ENCODE measurements around the gene LIPC.
A peak's percentile ranks its signal among the peaks of the same experiment; 100 is the strongest.

The LIPC gene

DNA sequence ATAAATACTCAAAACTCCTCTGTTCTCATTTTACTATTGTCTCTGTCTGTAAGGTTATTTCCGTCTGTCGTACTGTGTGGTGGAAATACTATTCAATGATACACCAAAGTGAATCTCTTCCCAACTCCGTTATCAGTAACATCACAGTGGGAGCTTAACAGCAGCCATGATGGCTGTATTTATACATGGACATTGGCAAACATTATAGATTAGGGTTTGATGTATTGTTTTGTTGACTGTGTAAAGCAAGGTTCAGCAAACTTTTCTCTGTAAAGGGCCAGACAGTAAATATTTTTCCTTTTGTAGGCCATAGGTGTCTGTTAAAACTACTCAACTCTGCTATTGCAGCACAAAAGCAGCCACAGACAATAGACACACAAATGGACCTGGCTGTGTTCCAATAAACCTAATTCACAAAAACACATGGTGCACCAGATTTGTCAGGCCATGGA, 23.2 kb downstream of the LIPC start:
- no CpG with 5 or more reads among the region's 3 CpGs for WGBS, 2 donors (ENCODE audit: extremely low coverage in 2 of 2, insufficient read length in 2 of 2, insufficient replicate concordance in 1 of 2)

DNA sequence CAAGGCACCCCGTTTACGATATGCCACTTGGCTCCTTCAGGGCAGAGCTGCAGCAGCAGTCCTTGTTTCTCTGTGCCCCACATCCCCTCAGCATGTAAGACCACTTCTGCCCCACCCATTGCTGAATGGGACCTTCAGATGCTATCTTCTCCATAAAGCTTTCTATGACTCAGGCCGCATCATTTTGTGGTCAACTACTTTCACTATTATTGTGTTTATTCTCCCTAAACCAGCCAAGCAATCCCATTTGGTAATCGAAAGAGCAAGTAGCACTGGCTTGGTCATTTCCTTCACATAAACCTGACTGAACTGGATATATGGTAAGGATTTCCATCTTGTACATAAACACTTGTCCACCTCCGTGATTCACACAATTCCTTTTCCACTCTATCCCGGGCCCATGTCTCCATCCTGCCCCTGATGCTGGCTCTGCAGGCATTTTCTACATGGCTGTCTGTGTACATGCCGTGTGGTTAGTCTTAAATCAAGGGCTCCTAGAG, 25.7 kb downstream of the LIPC start:
- Histone ChIP-seq H3K9ac (ENCODE audit: low read depth, low read length, poor library complexity) (no peak overlapping the region), H3K4me3 (ENCODE audit: low read length in 2 of 2) (no peak overlapping the region), H3K18ac (ENCODE audit: low read length) (no peak overlapping the region), H3K4me2 (ENCODE audit: insufficient read depth, low read length, poor library complexity, severe bottlenecking) (no peak overlapping the region), H3K27ac (replicated peaks; ENCODE audit: low read length) (no peak overlapping the region), H2BK12ac (ENCODE audit: low read length) (no peak overlapping the region), H3K4ac (ENCODE audit: low read length) (no peak overlapping the region), H2BK15ac (ENCODE audit: low read length) (no peak overlapping the region), H3K9me3 (replicated peaks in 1 of 2; ENCODE audit: control insufficient read depth in 2 of 2, insufficient read depth in 1 of 2, low read depth in 1 of 2, low read length in 2 of 2) (no peaks in the 10 kb centered on the region), H3K36me3 (replicated peaks in 1 of 2; ENCODE audit: control insufficient read depth in 2 of 2, insufficient read depth in 2 of 2, low read length in 2 of 2) (no peaks in the 10 kb centered on the region), H4K91ac (ENCODE audit: low read depth, low read length, poor library complexity) (no peak overlapping the region), H2BK120ac (ENCODE audit: low read depth, low read length) (no peak overlapping the region), H3K23ac (ENCODE audit: low read depth, low read length, poor library complexity) (no peak overlapping the region), H3K27me3 (ENCODE audit: control insufficient read depth in 3 of 3, insufficient read depth in 3 of 3, low read depth in 1 of 3, low read length in 3 of 3) (no peaks in the 10 kb centered on the region), H3K79me1 (ENCODE audit: low read depth, low read length) (no peaks in the 10 kb centered on the region), H4K8ac (ENCODE audit: low read depth, low read length) (no peak overlapping the region), H2BK5ac (ENCODE audit: low read length) (no peak overlapping the region), H2AFZ (ENCODE audit: low read length) (no peak overlapping the region), H3K4me1 (ENCODE audit: control insufficient read depth in 2 of 2, insufficient read depth in 1 of 2, low read depth in 1 of 2, low read length in 2 of 2) (peaks cover 0 to 22% of the 10 kb centered on the region in 2 donors), H3K14ac (ENCODE audit: low read length) (no peak overlapping the region), H2AK5ac (ENCODE audit: low read depth, low read length) (no peak overlapping the region)
- DNase-seq (ENCODE audit: low spot score) = no peak
- WGBS, 2 donors (ENCODE audit: extremely low coverage in 2 of 2, insufficient read length in 2 of 2, insufficient replicate concordance in 1 of 2) = no CpG with 5 or more reads among the region's 7 CpGs

More for the DNA sequence above, 23.2 kb downstream of the LIPC start:
- H3K9me3 ChIP-seq (replicated peaks in 1 of 2; ENCODE audit: control insufficient read depth in 2 of 2, insufficient read depth in 1 of 2, low read depth in 1 of 2, low read length in 2 of 2) = no peaks in the 10 kb centered on the region
- no peak overlapping the region for H2BK12ac ChIP-seq (ENCODE audit: low read length)
- H3K23ac ChIP-seq (ENCODE audit: low read depth, low read length, poor library complexity) = no peak overlapping the region
- no peak overlapping the region for H2BK120ac ChIP-seq (ENCODE audit: low read depth, low read length)
- H3K4me1 ChIP-seq (ENCODE audit: control insufficient read depth in 2 of 2, insufficient read depth in 1 of 2, low read depth in 1 of 2, low read length in 2 of 2) = peaks cover 0 to 22% of the 10 kb centered on the region in 2 donors
- H3K14ac ChIP-seq (ENCODE audit: low read length) = no peak overlapping the region
- H3K27me3 ChIP-seq (ENCODE audit: control insufficient read depth in 3 of 3, insufficient read depth in 3 of 3, low read depth in 1 of 3, low read length in 3 of 3) = no peaks in the 10 kb centered on the region
- no peak for DNase-seq (ENCODE audit: low spot score)
- H2AK5ac ChIP-seq (ENCODE audit: low read depth, low read length) = no peak overlapping the region
- no peak overlapping the region for H4K91ac ChIP-seq (ENCODE audit: low read depth, low read length, poor library complexity)
- H3K4ac ChIP-seq (ENCODE audit: low read length) = no peak overlapping the region
- H2BK5ac ChIP-seq (ENCODE audit: low read length) = no peak overlapping the region
- no peak overlapping the region for H3K9ac ChIP-seq (ENCODE audit: low read depth, low read length, poor library complexity)
- no peaks in the 10 kb centered on the region for H3K79me1 ChIP-seq (ENCODE audit: low read depth, low read length)
- H2BK15ac ChIP-seq (ENCODE audit: low read length) = no peak overlapping the region
- no peak overlapping the region for H4K8ac ChIP-seq (ENCODE audit: low read depth, low read length)
- H3K4me2 ChIP-seq (ENCODE audit: insufficient read depth, low read length, poor library complexity, severe bottlenecking) = no peak overlapping the region
- no peaks in the 10 kb centered on the region for H3K36me3 ChIP-seq (replicated peaks in 1 of 2; ENCODE audit: control insufficient read depth in 2 of 2, insufficient read depth in 2 of 2, low read length in 2 of 2)
- no peak overlapping the region for H3K27ac ChIP-seq (replicated peaks; ENCODE audit: low read length)
- H3K18ac ChIP-seq (ENCODE audit: low read length) = no peak overlapping the region
- no peak overlapping the region for H2AFZ ChIP-seq (ENCODE audit: low read length)
- H3K4me3 ChIP-seq (ENCODE audit: low read length in 2 of 2) = no peak overlapping the region

DNA sequence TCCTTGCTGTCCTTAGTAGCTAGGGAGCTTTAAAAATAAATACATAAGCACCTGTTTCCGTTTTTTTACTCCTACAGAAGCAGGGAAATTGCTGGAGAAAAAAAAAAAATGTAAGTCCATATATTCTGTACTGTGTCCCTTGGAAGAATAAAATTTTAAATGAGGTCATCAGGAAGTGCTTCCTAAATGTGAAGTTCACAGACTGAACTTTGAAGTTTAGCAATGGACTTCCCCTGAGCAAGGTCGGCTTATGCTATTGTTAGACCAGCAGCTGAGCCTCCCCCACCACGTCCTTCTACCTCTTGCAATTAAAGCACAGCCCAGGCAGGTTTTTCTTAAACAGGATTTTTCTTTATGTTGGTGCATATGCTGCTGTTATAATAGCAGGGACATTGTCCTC, 26.3 kb downstream of the LIPC start:
- DNase-seq (ENCODE audit: low spot score) = no peak
- Histone ChIP-seq H3K4me1 (ENCODE audit: control insufficient read depth in 2 of 2, insufficient read depth in 1 of 2, low read depth in 1 of 2, low read length in 2 of 2) (peaks cover 4 to 22% of the 10 kb centered on the region in 2 donors), H3K18ac (ENCODE audit: low read length) (no peak overlapping the region), H2BK15ac (ENCODE audit: low read length) (no peak overlapping the region), H3K9ac (ENCODE audit: low read depth, low read length, poor library complexity) (no peak overlapping the region), H4K91ac (ENCODE audit: low read depth, low read length, poor library complexity) (no peak overlapping the region), H2AFZ (ENCODE audit: low read length) (peak overlapping the region; percentile 25), H3K14ac (ENCODE audit: low read length) (no peak overlapping the region), H3K23ac (ENCODE audit: low read depth, low read length, poor library complexity) (no peak overlapping the region), H2BK5ac (ENCODE audit: low read length) (no peak overlapping the region), H2BK12ac (ENCODE audit: low read length) (no peak overlapping the region), H2BK120ac (ENCODE audit: low read depth, low read length) (no peak overlapping the region), H3K79me1 (ENCODE audit: low read depth, low read length) (no peaks in the 10 kb centered on the region), H4K8ac (ENCODE audit: low read depth, low read length) (no peak overlapping the region), H3K9me3 (replicated peaks in 1 of 2; ENCODE audit: control insufficient read depth in 2 of 2, insufficient read depth in 1 of 2, low read depth in 1 of 2, low read length in 2 of 2) (no peaks in the 10 kb centered on the region), H3K4me2 (ENCODE audit: insufficient read depth, low read length, poor library complexity, severe bottlenecking) (no peak overlapping the region), H2AK5ac (ENCODE audit: low read depth, low read length) (no peak overlapping the region), H3K27ac (replicated peaks; ENCODE audit: low read length) (no peak overlapping the region), H3K27me3 (ENCODE audit: control insufficient read depth in 3 of 3, insufficient read depth in 3 of 3, low read depth in 1 of 3, low read length in 3 of 3) (no peaks in the 10 kb centered on the region), H3K36me3 (replicated peaks in 1 of 2; ENCODE audit: control insufficient read depth in 2 of 2, insufficient read depth in 2 of 2, low read length in 2 of 2) (no peaks in the 10 kb centered on the region), H3K4me3 (ENCODE audit: low read length in 2 of 2) (no peak overlapping the region), H3K4ac (ENCODE audit: low read length) (no peak overlapping the region)
- no CpG with 5 or more reads among the region's 3 CpGs for WGBS, 2 donors (ENCODE audit: extremely low coverage in 2 of 2, insufficient read length in 2 of 2, insufficient replicate concordance in 1 of 2)

DNA sequence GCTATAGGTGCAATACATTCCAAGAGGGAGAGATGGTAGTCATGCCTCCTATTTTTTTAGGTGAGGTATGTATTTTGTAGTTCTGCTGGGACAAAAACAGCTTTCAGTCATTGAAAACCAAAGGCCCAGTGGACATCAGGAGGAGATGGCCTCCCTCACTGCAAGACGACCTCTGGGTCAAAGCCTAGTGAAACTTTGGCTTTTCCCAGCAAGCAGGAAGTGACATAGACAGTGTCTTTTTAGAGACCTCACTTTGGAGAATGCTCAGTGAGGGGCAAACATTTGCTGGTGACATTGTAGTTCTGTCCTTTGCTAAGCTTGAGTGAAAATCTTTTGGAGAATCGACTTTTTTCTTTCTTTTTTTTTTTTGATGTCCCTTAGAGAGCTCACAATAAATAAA, 27.3 kb downstream of the LIPC start:
- H4K8ac ChIP-seq (ENCODE audit: low read depth, low read length) = no peak overlapping the region
- no CpG with 5 or more reads among the region's 2 CpGs for WGBS, 2 donors (ENCODE audit: extremely low coverage in 2 of 2, insufficient read length in 2 of 2, insufficient replicate concordance in 1 of 2)
- no peak overlapping the region for H2BK5ac ChIP-seq (ENCODE audit: low read length)
- no peaks in the 10 kb centered on the region for H3K9me3 ChIP-seq (replicated peaks in 1 of 2; ENCODE audit: control insufficient read depth in 2 of 2, insufficient read depth in 1 of 2, low read depth in 1 of 2, low read length in 2 of 2)
- H3K18ac ChIP-seq (ENCODE audit: low read length) = no peak overlapping the region
- H3K4me1 ChIP-seq (ENCODE audit: control insufficient read depth in 2 of 2, insufficient read depth in 1 of 2, low read depth in 1 of 2, low read length in 2 of 2) = peaks cover 5 to 22% of the 10 kb centered on the region in 2 donors
- no peak overlapping the region for H2BK12ac ChIP-seq (ENCODE audit: low read length)
- H3K79me1 ChIP-seq (ENCODE audit: low read depth, low read length) = no peaks in the 10 kb centered on the region
- H2AK5ac ChIP-seq (ENCODE audit: low read depth, low read length) = no peak overlapping the region
- H3K4ac ChIP-seq (ENCODE audit: low read length) = no peak overlapping the region
- no peak overlapping the region for H2BK15ac ChIP-seq (ENCODE audit: low read length)
- H2BK120ac ChIP-seq (ENCODE audit: low read depth, low read length) = no peak overlapping the region
- no peak overlapping the region for H3K23ac ChIP-seq (ENCODE audit: low read depth, low read length, poor library complexity)
- H3K9ac ChIP-seq (ENCODE audit: low read depth, low read length, poor library complexity) = no peak overlapping the region
- H2AFZ ChIP-seq (ENCODE audit: low read length) = peak overlapping the region; percentile 25
- no peak overlapping the region for H3K14ac ChIP-seq (ENCODE audit: low read length)
- no peaks in the 10 kb centered on the region for H3K36me3 ChIP-seq (replicated peaks in 1 of 2; ENCODE audit: control insufficient read depth in 2 of 2, insufficient read depth in 2 of 2, low read length in 2 of 2)
- no peak overlapping the region for H4K91ac ChIP-seq (ENCODE audit: low read depth, low read length, poor library complexity)
- DNase-seq (ENCODE audit: low spot score) = no peak
- H3K4me2 ChIP-seq (ENCODE audit: insufficient read depth, low read length, poor library complexity, severe bottlenecking) = no peak overlapping the region
- H3K27me3 ChIP-seq (ENCODE audit: control insufficient read depth in 3 of 3, insufficient read depth in 3 of 3, low read depth in 1 of 3, low read length in 3 of 3) = no peaks in the 10 kb centered on the region
- no peak overlapping the region for H3K4me3 ChIP-seq (ENCODE audit: low read length in 2 of 2)
- no peak overlapping the region for H3K27ac ChIP-seq (replicated peaks; ENCODE audit: low read length)

Data from neuronal stem cell (in vitro differentiated cells).